ENCODE data around the gene IFT43. TPM values are rescaled to one million over a fixed set of nuclear protein-coding genes. Genes with fewer than 3 reads are reported as not detected.

The IFT43 gene
- total RNA-seq, 1 donor from 2014 or later: 36.9 TPM

DNA sequence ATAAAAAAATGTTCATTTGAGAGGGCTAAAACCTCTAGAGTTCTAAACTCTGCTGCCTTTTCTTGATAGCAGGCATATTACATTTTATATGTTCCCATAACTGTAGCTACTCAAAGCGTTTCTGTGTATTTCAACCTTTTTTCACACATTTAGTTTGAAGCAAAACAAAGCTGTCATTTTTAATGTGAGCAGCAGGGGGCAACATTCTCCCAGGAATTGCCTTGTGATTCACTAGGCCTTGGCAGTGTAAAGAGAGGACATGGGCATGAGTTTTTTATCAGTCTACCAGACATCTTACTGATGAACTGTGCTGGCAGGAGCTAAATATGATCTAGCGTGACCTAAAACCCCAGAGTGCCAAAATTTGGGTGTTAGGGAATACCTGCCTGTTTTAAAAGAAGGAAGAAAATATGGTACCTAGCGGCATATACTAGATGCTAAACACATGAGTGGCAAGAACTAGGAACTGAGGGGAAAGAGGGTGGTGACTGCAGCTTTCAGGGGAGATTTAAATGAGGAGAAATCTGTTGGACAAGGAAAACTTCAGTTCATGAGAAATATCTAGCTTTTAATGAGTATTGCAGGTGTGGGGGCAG, 65.3 kb downstream of the IFT43 start:
- H3K9me3 Mint-ChIP-seq: no peaks in the 10 kb centered on the region
- H3K36me3 Mint-ChIP-seq: peaks cover 1% of the 10 kb centered on the region
- peaks cover 18% of the 10 kb centered on the region for H3K4me1 Mint-ChIP-seq (ENCODE audit: unreplicated experiment)
- H3K27me3 Mint-ChIP-seq: no peaks in the 10 kb centered on the region
- H3K27ac Mint-ChIP-seq: no peak overlapping the region
- peak; percentile 89 for TF ChIP-seq CTCF (conservative IDR thresholded peaks at IDR 0.05)
- no peak for DNase-seq (ENCODE audit: extremely low spot score, unreplicated experiment)
- no peak overlapping the region for H3K4me3 Mint-ChIP-seq

- no peak overlapping the region for H3K4me3 Mint-ChIP-seq
- no peaks in the 10 kb centered on the region for H3K9me3 Mint-ChIP-seq
- H3K4me1 Mint-ChIP-seq (ENCODE audit: unreplicated experiment): peaks cover 14% of the 10 kb centered on the region
- H3K36me3 Mint-ChIP-seq: peaks cover 3% of the 10 kb centered on the region
- H3K27ac Mint-ChIP-seq: no peak overlapping the region
- no peak for TF ChIP-seq CTCF (conservative IDR thresholded peaks at IDR 0.05)
- no peak for DNase-seq (ENCODE audit: extremely low spot score, unreplicated experiment)
- no peaks in the 10 kb centered on the region for H3K27me3 Mint-ChIP-seq
These were observed 66.3 kb downstream of the IFT43 start for GRCh38 chr14:76051717-76052465.

DNA sequence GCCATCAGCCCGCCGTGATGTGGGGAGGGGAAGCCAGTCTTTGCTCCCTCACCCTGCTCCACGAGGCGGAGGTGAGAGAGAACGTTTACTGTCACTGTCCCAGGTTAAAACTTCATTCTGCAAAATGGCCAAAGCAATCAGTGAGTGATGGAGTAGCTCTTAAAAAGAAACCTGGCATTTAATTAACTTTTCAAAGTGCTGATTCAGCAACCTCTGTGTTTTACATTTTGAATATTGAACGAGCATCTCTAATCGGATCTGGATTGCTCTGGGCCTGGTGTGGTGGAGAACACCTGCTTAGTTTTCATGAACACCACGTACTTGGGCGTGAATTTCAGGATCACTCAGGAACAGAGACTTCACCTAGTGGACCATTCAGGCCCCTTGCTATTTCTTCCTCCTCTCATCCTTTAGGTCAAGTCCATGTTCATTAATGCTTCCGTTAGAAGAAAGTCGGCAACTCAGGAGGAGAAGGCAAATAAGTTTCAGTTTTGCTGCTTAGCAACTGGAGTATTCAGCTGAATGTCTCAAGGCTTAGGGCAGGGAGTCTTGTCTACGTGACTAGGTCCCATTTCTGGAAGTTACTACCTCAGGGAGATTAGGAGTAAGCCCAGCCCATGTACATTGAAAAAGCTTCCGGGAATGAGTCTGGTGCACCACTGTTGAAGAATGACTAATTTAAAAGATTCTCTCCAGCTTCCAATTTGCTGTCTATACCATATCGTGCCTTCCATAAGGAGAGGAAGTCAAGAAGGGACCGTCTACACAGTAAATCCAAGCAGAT, 68.2 kb downstream of the IFT43 start:
- Mint-ChIP-seq H3K9me3 (no peaks in the 10 kb centered on the region), H3K27me3 (no peaks in the 10 kb centered on the region), H3K36me3 (peaks cover 8% of the 10 kb centered on the region), H3K4me1 (ENCODE audit: unreplicated experiment) (peaks cover 4% of the 10 kb centered on the region), H3K27ac (no peak overlapping the region), H3K4me3 (no peak overlapping the region)
- no peak for TF ChIP-seq CTCF (conservative IDR thresholded peaks at IDR 0.05)
- no peak for DNase-seq (ENCODE audit: extremely low spot score, unreplicated experiment)

- TF ChIP-seq CTCF (conservative IDR thresholded peaks at IDR 0.05): no peak
- Mint-ChIP-seq H3K27me3 (no peaks in the 10 kb centered on the region), H3K27ac (no peak overlapping the region), H3K4me1 (ENCODE audit: unreplicated experiment) (peaks cover 4% of the 10 kb centered on the region), H3K36me3 (peaks cover 18% of the 10 kb centered on the region), H3K4me3 (no peak overlapping the region), H3K9me3 (no peaks in the 10 kb centered on the region)
- no peak for DNase-seq (ENCODE audit: extremely low spot score, unreplicated experiment)
These were observed 69.8 kb downstream of the IFT43 start for GRCh38 chr14:76055330-76055729.

- Mint-ChIP-seq H3K4me3 (no peak overlapping the region), H3K9me3 (no peaks in the 10 kb centered on the region), H3K27me3 (no peaks in the 10 kb centered on the region), H3K36me3 (peaks cover 21% of the 10 kb centered on the region), H3K27ac (no peak overlapping the region), H3K4me1 (ENCODE audit: unreplicated experiment) (peaks cover 4% of the 10 kb centered on the region)
- DNase-seq (ENCODE audit: extremely low spot score, unreplicated experiment): no peak
- peak; percentile 53 for TF ChIP-seq CTCF (conservative IDR thresholded peaks at IDR 0.05)
These were observed 70.6 kb downstream of the IFT43 start for GRCh38 chr14:76056128-76056527.

All from type B pancreatic cell (in vitro differentiated cells).